BJ (cell line): ENCODE measurements around the gene YARS1. TPM values are rescaled to one million over a fixed set of nuclear protein-coding genes. Genes with fewer than 3 reads are reported as not detected.

ENCODE experiments used
- CTCF ChIA-PET: fragments of 350-600 bp; formaldehyde crosslinking; extraction: SDS; loops from one replicate; lab custom pipeline; 2021; ENCODE audit warnings: antibody characterized with exemption, inconsistent platforms; lab: Yijun Ruan, JAX
- POLR2A ChIA-PET: fragments of 300-600 bp; sonication (Branson Sonifier 250); formaldehyde crosslinking; extraction: SDS; loops from one replicate; lab custom pipeline; 2021; ENCODE audit warnings: antibody characterized with exemption; lab: Charles Lee
- DNase-seq: peaks from one replicate; pipeline ENCODE4 v3.0.0-alpha.2; 2011; ENCODE audit warnings: low read depth
- H3K27me3 ChIP-seq: 2 replicates; pipeline ENCODE4 v1.6.0; 2011; ENCODE audit warnings: low read length; ENCODE audit not compliant: control insufficient read depth, insufficient read depth
- H3K36me3 ChIP-seq: 2 replicates; pipeline ENCODE4 v1.5.1; 2011; ENCODE audit warnings: low read length; ENCODE audit not compliant: control insufficient read depth, insufficient read depth
- H3K4me3 ChIP-seq: 2 replicates; pipeline ENCODE4 v1.5.1; 2011; ENCODE audit warnings: low read depth, mild to moderate bottlenecking, control low read depth, low read length
- polyA plus RNA-seq: library from polyadenylated mRNA; depleted of rRNA; stranded (reverse); fragments of >200 nt; gene quantifications from 2 replicates; pipeline ENCODE4 v1.2.3, GENCODE V29; 2011
- TF ChIP-seq, protein P1 (sequence below): IDR thresholded peaks from 2 replicates; pipeline ENCODE4 v1.5.1; 2011; ENCODE audit warnings: low read depth, mild to moderate bottlenecking, control low read depth, inconsistent platforms, low read length, moderate library complexity; ENCODE audit not compliant: insufficient read depth

The YARS1 gene
- polyA plus RNA-seq, 1 experiment: 75.3 TPM

DNA sequence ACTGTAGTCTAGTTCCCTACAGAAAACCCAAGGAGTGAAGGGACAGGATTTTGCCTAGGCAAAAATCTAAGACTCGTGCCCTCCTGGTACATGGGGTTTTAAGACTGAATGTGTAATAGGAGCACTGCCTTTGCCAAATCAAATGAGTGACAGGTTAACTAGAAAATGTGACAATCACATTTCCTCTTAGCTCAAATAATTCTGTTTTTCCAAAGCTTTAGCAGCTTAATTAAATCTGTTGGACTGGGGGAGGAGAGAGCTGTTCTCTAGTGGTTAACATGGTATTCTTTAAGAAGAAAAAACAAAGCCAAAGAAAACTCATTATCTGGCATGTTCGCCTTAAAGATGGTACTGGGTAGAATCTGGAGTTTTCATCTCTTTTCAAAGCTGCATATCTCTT lies 41.0 kb upstream of the YARS1 start:
- TF ChIP-seq, protein P1, sequence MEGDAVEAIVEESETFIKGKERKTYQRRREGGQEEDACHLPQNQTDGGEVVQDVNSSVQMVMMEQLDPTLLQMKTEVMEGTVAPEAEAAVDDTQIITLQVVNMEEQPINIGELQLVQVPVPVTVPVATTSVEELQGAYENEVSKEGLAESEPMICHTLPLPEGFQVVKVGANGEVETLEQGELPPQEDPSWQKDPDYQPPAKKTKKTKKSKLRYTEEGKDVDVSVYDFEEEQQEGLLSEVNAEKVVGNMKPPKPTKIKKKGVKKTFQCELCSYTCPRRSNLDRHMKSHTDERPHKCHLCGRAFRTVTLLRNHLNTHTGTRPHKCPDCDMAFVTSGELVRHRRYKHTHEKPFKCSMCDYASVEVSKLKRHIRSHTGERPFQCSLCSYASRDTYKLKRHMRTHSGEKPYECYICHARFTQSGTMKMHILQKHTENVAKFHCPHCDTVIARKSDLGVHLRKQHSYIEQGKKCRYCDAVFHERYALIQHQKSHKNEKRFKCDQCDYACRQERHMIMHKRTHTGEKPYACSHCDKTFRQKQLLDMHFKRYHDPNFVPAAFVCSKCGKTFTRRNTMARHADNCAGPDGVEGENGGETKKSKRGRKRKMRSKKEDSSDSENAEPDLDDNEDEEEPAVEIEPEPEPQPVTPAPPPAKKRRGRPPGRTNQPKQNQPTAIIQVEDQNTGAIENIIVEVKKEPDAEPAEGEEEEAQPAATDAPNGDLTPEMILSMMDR: no peak
- CTCF ChIA-PET: interaction anchor here (1.1 kb wide), 1 partner anchor 75 kb away, joined by 3 read pairs; no protein-coding TSS in a partner anchor
- Histone ChIP-seq H3K27me3 (no peaks in the 10 kb centered on the region), H3K36me3 (peaks cover 4% of the 10 kb centered on the region), H3K4me3 (no peak overlapping the region)
- POLR2A ChIA-PET: no interaction called here
- DNase-seq: no peak

DNA sequence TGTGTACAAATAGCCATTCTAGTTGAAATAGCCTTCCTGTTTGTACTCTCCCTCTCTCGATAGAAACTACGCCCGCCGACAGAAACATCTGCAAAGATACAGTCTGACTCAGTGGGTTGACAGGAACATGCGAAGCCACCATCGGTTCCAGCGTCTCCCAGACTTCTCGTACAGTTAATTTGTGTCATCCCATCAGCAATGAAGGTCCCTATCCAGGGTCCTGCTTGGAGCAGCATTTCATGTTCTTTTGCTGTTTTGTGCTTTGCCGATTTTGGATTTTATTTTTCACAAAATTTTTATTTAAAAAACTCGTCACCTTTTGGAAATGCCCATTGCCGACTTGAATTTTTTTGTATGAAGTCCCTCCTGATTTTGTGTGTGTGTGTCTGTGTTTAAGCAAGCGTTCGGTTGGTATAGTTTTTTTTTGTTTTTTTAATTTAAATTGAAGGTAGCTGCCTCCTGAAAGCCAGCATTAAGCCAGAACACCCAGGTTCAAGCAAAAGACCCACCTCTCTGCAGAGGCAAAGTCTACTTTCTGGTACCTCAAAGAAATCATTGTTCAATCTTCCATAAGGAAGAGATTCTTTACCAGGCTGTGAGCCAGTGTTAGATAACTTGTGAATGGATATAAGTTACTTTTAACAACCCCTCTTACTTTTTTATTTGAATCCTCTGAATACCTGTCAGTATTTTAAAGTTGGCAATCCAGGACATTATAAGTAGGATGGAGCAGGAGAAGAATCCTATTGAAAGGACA lies 38.9 kb upstream of the YARS1 start:
- Histone ChIP-seq H3K4me3 (no peak overlapping the region), H3K36me3 (peaks cover 6% of the 10 kb centered on the region; the same call in 1 of the 2 replicates), H3K27me3 (no peaks in the 10 kb centered on the region)
- TF ChIP-seq, protein P1: no peak
- CTCF ChIA-PET: interaction anchor here (0.9 kb wide), 1 partner anchor 11 kb away, joined by 3 read pairs; no protein-coding TSS in a partner anchor
- no peak for DNase-seq
- POLR2A ChIA-PET: no interaction called here

DNA sequence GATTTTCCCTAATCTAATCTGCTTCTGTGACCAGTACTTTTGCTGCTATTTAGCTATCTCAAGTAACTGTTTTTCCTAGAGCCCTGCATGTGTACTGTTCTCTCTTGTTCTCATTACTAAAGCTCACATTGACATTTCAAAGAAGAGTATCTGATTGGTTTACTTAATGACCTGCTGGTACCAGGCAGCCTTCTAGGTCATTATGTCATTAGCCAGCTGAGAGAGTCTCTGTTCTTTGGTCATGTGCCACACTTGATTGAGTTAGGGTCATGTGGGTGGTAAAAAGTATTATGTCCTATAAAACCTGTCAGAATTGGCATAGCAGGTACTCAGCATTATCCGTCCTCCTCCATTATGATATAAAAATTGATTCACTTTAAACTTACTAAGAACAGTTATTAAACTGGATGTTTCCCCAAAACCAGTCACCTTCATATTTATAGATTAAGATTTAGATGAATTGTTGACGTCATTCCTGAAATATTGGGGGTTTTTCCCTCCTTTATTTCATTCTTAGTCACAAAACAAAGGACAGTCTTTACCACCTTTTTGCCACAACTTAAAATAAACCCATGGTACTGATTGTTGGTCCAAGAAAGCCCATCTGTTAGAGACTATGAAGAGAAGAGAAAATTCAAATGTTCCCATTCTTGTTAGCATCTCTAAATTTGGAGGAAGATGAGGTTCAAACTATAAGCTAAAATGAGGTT lies 31.4 kb upstream of the YARS1 start:
- H3K36me3 ChIP-seq: peaks cover 7% of the 10 kb centered on the region
- ChIA-PET POLR2A (no interaction called here), CTCF (interaction anchor here (0.6 to 1.6 kb wide), 3 partner anchors 24 to 121 kb away, joined by 3 to 4 read pairs (median 4); no protein-coding TSS in a partner anchor)
- no peak for DNase-seq
- no peak overlapping the region for H3K4me3 ChIP-seq
- TF ChIP-seq, protein P1: no peak
- no peaks in the 10 kb centered on the region for H3K27me3 ChIP-seq

DNA sequence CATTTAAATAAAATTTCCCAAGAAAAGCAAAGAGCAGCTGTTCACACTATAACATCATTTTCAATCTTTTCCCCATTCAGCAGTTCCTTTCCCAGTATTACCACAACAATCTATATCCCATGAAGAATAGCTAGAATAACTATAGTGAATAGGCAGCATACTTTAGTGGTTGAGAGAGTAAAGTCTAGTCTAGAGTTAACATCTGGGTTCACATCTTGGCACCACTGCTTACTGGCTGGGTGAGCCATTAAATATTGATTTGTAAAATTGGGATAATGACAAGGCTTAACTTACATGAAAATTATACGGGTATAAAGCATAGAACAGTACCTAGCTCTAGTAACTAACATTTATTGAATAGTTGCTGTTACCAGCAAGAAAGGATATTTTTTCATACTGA lies 14.7 kb upstream of the YARS1 start:
- CTCF ChIA-PET: interaction anchor here (1.4 kb wide), 1 partner anchor 120 kb away, joined by 4 read pairs; no protein-coding TSS in a partner anchor

More for the DNA sequence above, 14.7 kb upstream of the YARS1 start:
- no peak for DNase-seq
- Histone ChIP-seq H3K36me3 (peaks cover 3% of the 10 kb centered on the region), H3K4me3 (no peak overlapping the region), H3K27me3 (no peaks in the 10 kb centered on the region)
- POLR2A ChIA-PET: no interaction called here
- TF ChIP-seq, protein P1: no peak
